ENCODE data around the gene HSD17B1. TPM values are rescaled to one million over a fixed set of nuclear protein-coding genes. Genes with fewer than 3 reads are reported as not detected.

The HSD17B1 gene
- total RNA-seq, 1 experiment from 2014 or later, result 1.5 TPM

- Mint-ChIP-seq H3K4me3 (no peak overlapping the region), H3K27ac (no peak overlapping the region), H3K4me1 (no peaks in the 10 kb centered on the region), H3K27me3 (ENCODE audit: low read depth) (no peaks in the 10 kb centered on the region; the same call in 1 of the 2 replicates), H3K36me3 (peaks cover 18% of the 10 kb centered on the region), H3K9me3 (no peaks in the 10 kb centered on the region)
- no peak for DNase-seq (ENCODE audit: low spot score)
- ChIA-PET POLR2A (no interaction called here), CTCF (interaction anchor here (1.7 to 5.9 kb wide), 3 partner anchors 8 to 18 kb away, joined by 4 to 38 read pairs (median 34); no protein-coding TSS in a partner anchor)
- TF ChIP-seq FOXK1 (CRISPR knock-in tag; IDR thresholded peaks at IDR 0.05) (no peak), ZNF138 (CRISPR knock-in tag; conservative IDR thresholded peaks at IDR 0.05) (no peak), NR3C1 (CRISPR knock-in tag; conservative IDR thresholded peaks at IDR 0.05; ENCODE audit: low read depth) (no peak), GTF2I (CRISPR knock-in tag; conservative IDR thresholded peaks at IDR 0.05) (no peak)
- no peak for ATAC-seq
These were observed 43.3 kb upstream of the HSD17B1 start for GRCh38 chr17:42509409-42509808.

- DNase-seq (ENCODE audit: low spot score) (no peak), ATAC-seq (no peak)
- Mint-ChIP-seq H3K4me1 (no peaks in the 10 kb centered on the region), H3K36me3 (peaks cover 17% of the 10 kb centered on the region), H3K27ac (no peak overlapping the region), H3K27me3 (ENCODE audit: low read depth) (no peaks in the 10 kb centered on the region; the same call in 1 of the 2 replicates), H3K4me3 (no peak overlapping the region), H3K9me3 (no peaks in the 10 kb centered on the region)
- POLR2A ChIA-PET, result no interaction called here
- TF ChIP-seq RORB (CRISPR knock-in tag; IDR thresholded peaks at IDR 0.05), result no peak
- no peak for TF ChIP-seq JAZF1 (CRISPR knock-in tag; IDR thresholded peaks at IDR 0.05)
- TF ChIP-seq ZNF281 (CRISPR knock-in tag; IDR thresholded peaks at IDR 0.05), result no peak
- CTCF ChIA-PET, result interaction anchor here (1.7 to 5.9 kb wide), 3 partner anchors 8 to 17 kb away, joined by 4 to 38 read pairs (median 34); no protein-coding TSS in a partner anchor
These were observed 42.9 kb upstream of the HSD17B1 start for GRCh38 chr17:42509841-42510240.

- CTCF ChIA-PET, result interaction anchor here (0.7 to 5.9 kb wide), 4 partner anchors 15 to 290 kb away, joined by 3 to 34 read pairs (median 4); partner anchors contain the start of gene TUBG1
- POLR2A ChIA-PET, result no interaction called here
- DNase-seq (ENCODE audit: low spot score) (no peak), ATAC-seq (no peak)
- Mint-ChIP-seq H3K9me3 (no peaks in the 10 kb centered on the region), H3K4me1 (no peaks in the 10 kb centered on the region), H3K4me3 (no peak overlapping the region), H3K27me3 (ENCODE audit: low read depth) (no peaks in the 10 kb centered on the region; the same call in 1 of the 2 replicates), H3K36me3 (peaks cover 15% of the 10 kb centered on the region), H3K27ac (peak overlapping the region; percentile 4; the same call in 1 of the 2 replicates)
- TF ChIP-seq ARID4B (CRISPR knock-in tag; IDR thresholded peaks at IDR 0.05; ENCODE audit: borderline replicate concordance) (no peak), NFYB (CRISPR knock-in tag; conservative IDR thresholded peaks at IDR 0.05; ENCODE audit: low read depth) (no peak), E2F1 (CRISPR knock-in tag; IDR thresholded peaks at IDR 0.05) (no peak), HMGA2 (CRISPR knock-in tag; IDR thresholded peaks at IDR 0.05) (no peak), ZNF532 (CRISPR knock-in tag; IDR thresholded peaks at IDR 0.05; ENCODE audit: borderline replicate concordance) (no peak), JAZF1 (CRISPR knock-in tag; IDR thresholded peaks at IDR 0.05) (no peak), MYBL2 (CRISPR knock-in tag; IDR thresholded peaks at IDR 0.05) (no peak), TEAD4 (CRISPR knock-in tag; IDR thresholded peaks at IDR 0.05) (no peak), ELF4 (CRISPR knock-in tag; IDR thresholded peaks at IDR 0.05; ENCODE audit: low read depth) (no peak), OVOL2 (CRISPR knock-in tag; IDR thresholded peaks at IDR 0.05; ENCODE audit: borderline replicate concordance) (no peak), EMX1 (CRISPR knock-in tag; IDR thresholded peaks at IDR 0.05) (no peak), E2F4 (CRISPR knock-in tag; IDR thresholded peaks at IDR 0.05; ENCODE audit: borderline replicate concordance, low read depth) (no peak), CBFB (CRISPR knock-in tag; IDR thresholded peaks at IDR 0.05; ENCODE audit: low read depth) (no peak)
These were observed 40.5 kb upstream of the HSD17B1 start for GRCh38 chr17:42512246-42512645.
